Coronary artery (tissue), 2 donors: ENCODE data around the gene GRIP1.

Experiments used
- DNase-seq: peaks from one replicate; pipeline ENCODE4 v3.0.0-alpha.2; 2017; ENCODE audit warnings: low spot score
- H3K27ac ChIP-seq, 2 donors: fragments of 200-600 bp; sonication (generic); one replicate each; pipeline ENCODE4 v1.5.1; 2016 to 2019
- H3K4me3 ChIP-seq: fragments of 200-600 bp; sonication (generic); 2 replicates; pipeline ENCODE4 v1.5.1; 2016; ENCODE audit warnings: mild to moderate bottlenecking, moderate library complexity
- TF ChIP-seq, protein P1 (sequence below): fragments of 200-600 bp; sonication (generic); IDR thresholded peaks from one replicate; pipeline ENCODE4 v1.5.1; 2019; ENCODE audit warnings: antibody characterized with exemption

Gene GRIP1

DNA sequence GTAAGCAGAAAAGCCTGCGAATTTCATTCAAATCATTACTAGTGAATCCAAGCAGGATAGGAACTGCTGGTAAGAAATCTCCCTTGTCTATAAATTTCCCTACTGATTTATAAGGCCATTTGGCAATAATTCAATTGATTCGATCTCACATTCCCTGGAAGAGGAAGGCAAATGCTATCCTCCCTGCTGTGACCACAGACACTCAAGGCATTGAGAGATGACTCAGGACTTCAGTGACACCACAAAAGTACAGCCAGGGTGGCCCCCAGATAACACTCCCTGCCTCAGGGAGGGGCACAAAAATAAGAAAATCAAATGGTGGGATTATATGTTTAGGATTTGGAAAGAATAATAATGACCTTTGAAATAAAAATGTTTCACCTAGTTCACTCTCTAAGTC, 162.7 kb downstream of the GRIP1 start:
- DNase-seq, result no peak
- Histone ChIP-seq H3K4me3 (no peak overlapping the region), H3K27ac (no peak overlapping the region)
- TF ChIP-seq, protein P1, sequence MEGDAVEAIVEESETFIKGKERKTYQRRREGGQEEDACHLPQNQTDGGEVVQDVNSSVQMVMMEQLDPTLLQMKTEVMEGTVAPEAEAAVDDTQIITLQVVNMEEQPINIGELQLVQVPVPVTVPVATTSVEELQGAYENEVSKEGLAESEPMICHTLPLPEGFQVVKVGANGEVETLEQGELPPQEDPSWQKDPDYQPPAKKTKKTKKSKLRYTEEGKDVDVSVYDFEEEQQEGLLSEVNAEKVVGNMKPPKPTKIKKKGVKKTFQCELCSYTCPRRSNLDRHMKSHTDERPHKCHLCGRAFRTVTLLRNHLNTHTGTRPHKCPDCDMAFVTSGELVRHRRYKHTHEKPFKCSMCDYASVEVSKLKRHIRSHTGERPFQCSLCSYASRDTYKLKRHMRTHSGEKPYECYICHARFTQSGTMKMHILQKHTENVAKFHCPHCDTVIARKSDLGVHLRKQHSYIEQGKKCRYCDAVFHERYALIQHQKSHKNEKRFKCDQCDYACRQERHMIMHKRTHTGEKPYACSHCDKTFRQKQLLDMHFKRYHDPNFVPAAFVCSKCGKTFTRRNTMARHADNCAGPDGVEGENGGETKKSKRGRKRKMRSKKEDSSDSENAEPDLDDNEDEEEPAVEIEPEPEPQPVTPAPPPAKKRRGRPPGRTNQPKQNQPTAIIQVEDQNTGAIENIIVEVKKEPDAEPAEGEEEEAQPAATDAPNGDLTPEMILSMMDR, result no peak

DNA sequence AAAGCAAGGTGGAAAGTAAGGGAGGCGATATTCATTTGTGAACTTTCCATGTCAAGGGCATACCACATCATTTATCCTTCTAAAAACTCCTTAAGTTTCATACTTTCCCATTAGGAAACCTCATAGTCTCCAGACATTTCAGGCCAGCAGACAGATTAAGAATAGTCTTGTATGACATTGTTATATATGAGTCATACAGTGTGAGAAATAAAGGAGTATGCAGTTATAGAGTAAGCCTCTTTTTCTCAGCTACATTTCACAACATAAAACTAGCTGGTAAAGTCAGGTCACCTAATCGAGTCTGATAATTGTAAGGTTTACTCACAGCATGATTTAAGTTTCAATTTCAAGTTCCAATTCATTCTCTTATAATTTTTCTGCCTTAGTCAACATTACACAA, 164.3 kb downstream of the GRIP1 start:
- TF ChIP-seq, protein P1, result no peak
- H3K27ac ChIP-seq, result no peak overlapping the region
- no peak for DNase-seq
- no peak overlapping the region for H3K4me3 ChIP-seq

DNA sequence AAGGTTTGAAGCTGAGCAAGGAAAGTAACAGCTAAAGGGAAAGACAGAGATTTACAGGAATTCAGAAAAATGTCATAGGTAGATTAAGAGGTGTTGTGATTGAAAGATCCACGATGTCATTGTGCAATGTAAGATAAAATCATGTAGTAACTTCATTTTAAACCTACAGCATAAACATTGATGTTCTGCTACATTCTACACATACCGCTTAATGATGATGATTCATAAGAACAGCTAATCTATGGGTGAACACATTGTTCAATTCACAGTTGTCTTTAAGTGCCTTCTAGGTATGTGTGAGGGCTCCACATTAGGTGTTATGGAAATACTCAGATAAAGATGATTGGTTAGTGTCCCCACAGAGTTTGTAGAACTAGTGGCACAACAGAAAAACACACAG, 170.9 kb downstream of the GRIP1 start:
- DNase-seq, result no peak
- no peak overlapping the region for H3K27ac ChIP-seq
- H3K4me3 ChIP-seq, result no peak overlapping the region
- TF ChIP-seq, protein P1, result no peak

DNA sequence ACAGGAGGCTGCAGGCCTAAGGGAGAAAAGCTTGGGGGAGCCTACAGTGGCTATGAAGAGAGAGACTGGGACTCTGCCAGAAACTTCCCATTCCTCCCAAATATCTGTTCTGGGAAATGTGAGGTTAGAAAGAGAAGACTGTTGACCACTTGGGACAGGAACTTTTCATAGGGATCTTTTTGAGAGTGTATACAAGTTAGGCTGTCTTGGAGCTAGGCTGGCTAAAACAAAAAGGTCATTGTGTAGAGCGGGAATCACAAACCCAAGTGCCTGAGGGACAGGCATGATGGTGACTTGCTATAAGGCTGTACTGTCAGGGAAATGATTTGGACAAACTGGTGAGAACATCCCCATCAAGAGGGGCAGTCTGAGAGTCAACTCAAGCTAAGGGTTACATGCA, 175.1 kb downstream of the GRIP1 start:
- DNase-seq, result no peak
- no peak overlapping the region for H3K27ac ChIP-seq
- TF ChIP-seq, protein P1, result no peak
- no peak overlapping the region for H3K4me3 ChIP-seq

DNA sequence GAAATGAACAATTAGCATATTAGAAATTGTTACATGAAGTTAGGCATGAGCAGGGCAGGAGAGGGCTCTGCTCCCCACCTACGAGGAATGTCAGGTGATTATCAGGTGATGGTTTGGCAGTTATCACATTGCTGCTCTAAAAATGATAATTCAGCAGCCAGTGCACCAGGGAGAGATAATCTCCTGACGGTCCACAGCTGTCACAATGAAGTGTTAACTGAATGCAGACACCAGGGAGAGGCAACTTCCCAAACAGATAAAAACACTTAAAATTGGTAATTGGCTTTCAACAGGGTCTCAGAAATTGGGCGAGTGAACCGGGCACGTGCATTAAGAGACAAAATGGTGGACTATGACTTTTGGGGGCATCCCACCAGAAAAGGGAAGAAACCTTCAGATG, 176.0 kb downstream of the GRIP1 start:
- TF ChIP-seq, protein P1, result no peak
- no peak for DNase-seq
- H3K27ac ChIP-seq, result no peak overlapping the region
- H3K4me3 ChIP-seq, result no peak overlapping the region

DNA sequence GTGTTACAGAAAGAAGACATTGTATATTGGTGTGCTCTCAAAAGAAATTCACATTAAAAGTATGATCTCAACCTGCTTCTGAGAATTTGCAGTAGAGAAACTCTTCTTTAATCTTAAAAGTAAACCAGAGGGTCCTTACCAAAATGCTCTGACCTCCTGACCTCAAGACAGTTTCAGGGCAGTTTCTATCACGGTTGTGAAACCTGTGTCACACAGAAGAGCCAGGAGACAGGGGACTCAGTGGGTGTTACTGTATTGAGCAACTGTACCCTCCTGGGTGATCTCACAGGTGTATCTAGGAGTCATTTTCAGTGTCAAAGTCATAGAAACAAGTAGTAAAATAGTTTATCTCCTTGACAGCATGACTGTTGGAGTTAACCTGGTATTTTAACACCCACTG, 178.0 kb downstream of the GRIP1 start:
- TF ChIP-seq, protein P1, result no peak
- no peak overlapping the region for H3K4me3 ChIP-seq
- DNase-seq, result no peak
- H3K27ac ChIP-seq, result no peak overlapping the region

DNA sequence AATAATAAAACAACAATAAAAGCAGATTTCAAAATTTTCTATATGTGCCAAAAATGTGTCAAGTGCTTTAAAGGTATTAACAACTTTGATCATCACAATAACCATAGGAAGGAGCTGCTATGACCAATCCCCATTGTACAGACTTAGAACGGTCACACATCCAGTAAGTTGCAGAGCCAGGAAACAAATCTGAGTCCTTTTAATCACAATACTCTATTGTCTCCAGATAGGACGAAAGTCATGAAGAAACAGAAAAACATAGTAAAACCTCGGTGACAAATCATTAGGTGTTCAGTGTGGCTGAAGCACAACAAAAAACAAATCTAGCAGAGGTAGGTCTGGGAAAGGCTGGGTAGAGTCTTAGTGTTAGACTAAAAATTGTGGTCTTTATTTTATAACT, 178.8 kb downstream of the GRIP1 start:
- no peak for DNase-seq
- Histone ChIP-seq H3K4me3 (no peak overlapping the region), H3K27ac (no peak overlapping the region)
- TF ChIP-seq, protein P1, result no peak
